Fibroblast of skin of scalp (primary cell): Measurements from ENCODE around the gene ZNG1A. TPM values are rescaled to one million over a fixed set of nuclear protein-coding genes. Genes with fewer than 3 reads are reported as not detected.
"Not testable (repeated sequence)": the region's sequence is repeated elsewhere in the genome, so short reads cannot be mapped to it uniquely, and the experiment has no call there.

Source experiments
- DNase-seq: peaks from one replicate; pipeline ENCODE4 v3.0.0-alpha.2; 2013
- polyA plus RNA-seq, 2 experiments: library from polyadenylated mRNA; unstranded; fragments of 120-200 nt; gene quantifications; one replicate each; pipeline ENCODE4 v1.2.1, GENCODE V29; 2013; ENCODE audit not compliant: insufficient read length in 2 of 2

Gene ZNG1A
- 26.4 TPM for polyA plus RNA-seq (2013, experiment 1 of 2; ENCODE audit: insufficient read length)
- polyA plus RNA-seq (2013, experiment 2 of 2; ENCODE audit: insufficient read length): 29.8 TPM

- not testable (repeated sequence) for DNase-seq
These were observed at the start of gene ZNG1A for GRCh38 chr9:178970-179383. ZNG1A (minus strand) TSS chr9:179056; CDS start chr9:178969, 87 bp downstream.

GRCh38 chr9:227860-228259, 49.0 kb upstream of the ZNG1A start:
- DNase-seq: no peak

DNA sequence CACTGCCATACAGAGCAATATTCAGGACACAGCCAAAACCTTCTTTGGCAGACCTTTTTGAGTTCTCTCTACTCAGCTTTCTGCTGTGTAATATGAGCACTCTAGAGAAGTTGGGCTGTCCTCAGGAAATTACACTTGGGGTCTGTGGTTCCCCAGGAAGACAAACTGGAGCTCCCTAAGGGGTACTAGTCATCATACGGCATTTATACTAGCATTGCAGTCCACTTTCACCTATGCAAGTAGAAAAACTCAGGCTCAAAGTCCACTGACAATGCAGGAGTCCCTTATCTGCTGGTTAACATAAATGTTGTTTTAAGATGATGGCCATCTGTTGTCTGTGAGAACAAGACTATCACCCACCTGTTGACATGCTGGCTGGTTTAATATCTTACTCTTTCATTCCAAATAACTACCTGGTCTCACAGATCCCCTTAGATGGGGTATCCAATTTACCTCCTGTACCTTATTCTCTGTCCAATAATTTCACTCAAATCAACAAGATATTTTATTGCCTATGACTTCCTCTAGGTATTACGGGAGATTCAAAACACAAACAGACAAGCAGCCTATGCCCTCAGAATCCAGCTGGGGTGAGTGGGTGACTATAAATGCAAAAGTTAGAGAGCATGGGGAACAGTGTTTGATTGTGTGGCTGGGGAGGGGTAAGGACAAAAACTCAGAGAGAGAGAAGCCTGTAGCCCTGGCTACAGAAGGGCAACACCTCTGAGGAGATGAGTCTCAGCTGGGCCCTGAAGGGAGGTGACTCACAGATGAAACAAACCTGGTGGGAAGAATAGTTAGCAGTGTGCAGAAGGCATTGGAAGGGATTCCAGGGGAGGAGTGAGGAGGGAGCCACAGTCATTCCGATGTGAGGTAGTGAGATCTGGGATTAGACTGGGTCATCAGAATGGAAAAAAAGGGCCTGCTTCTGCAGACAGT, 46.0 kb upstream of the ZNG1A start:
- no peak for DNase-seq

GRCh38 chr9:224026-224425, 45.2 kb upstream of the ZNG1A start:
- no peak for DNase-seq

GRCh38 chr9:223152-223551, 44.3 kb upstream of the ZNG1A start:
- no peak for DNase-seq

DNA sequence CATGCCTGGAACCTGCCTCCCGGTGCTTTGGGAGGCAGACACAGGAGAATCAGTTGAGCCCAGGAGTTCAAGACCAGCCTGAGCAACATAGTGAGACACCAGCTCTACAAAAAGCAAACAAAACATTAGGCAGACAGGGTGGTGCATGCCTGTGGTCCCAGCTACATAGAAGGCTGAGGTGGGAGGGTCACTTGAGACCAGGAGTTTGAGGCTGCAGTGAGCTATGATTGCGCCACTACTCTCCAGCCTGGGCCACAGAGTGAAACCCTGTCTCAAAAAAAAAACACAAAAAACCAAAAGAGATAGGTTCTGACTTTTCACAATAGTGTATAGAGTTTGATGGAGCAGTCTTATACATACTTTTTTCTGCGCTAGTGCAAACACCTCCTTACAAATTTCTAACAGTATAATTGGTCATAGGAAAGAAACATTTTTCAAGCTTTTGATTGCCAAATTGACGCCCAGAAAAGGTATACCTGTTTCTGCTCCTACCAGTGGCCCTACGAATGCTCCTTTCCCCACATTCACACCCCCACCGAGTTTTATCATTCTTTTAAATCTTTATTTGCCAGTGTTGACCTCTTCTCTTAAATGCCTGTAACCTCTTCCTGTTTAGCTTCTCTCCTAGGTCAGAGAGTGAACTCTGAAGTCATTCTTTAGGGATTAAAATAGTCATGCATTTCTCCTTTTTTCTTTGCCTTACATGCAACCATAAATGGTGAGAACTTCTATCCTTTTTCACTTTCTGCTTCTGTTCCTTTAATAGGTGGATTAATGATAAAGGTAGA, 43.3 kb upstream of the ZNG1A start:
- no peak for DNase-seq

DNA sequence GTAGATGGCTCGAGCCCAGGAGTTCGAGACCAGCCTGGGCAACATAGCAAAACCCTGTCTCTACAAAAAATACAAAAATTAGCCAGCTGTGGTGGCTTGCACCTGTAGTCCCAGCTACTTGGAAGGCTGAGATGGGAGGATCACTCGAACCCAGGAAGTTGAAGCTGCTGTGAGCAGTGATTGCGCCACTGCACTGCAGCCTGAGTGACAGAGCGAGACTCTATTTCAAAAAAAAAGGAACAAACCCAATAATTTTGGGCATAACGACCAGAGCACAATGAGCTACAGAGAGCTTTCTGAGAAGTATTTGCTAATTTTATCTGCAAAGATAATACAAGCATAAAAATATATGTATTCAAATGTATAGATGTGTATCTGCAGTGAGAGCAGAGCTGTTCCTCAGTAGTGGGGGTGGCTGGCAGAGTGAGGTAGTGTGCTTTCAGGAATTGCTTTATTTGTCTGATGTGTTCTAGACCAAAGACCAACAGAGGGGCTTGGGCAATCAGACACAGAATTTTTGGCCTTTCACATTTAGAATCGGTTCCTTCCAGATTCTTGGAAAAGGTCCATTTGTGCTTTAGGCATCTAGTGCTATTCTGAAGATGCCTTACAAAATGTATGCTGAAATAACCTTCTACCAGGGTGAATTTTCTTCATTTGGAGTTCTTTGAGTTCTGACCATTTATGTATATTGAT, 41.0 kb upstream of the ZNG1A start:
- DNase-seq: no peak

- DNase-seq: not testable (repeated sequence)
These were observed 40.2 kb upstream of the ZNG1A start for GRCh38 chr9:219036-219435.

DNA sequence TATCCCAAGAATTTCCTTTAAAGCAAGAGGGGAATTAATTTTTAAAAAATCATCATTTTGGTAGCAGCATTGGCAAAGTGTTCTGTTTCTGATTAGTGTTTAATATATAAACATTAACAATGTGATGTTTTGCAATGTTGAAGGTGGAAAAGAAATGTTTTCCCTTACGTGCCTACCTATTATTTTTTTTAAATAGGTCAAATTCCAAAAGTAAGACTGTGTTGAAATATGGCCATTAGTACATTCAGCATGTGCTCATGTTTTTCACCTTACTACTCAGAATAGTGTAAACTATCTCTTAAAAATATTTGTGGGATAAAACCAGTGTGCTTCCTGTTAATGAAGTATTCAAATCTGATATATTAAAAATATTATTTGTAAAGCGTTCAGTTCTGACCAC, 39.1 kb upstream of the ZNG1A start:
- DNase-seq: no peak

DNA sequence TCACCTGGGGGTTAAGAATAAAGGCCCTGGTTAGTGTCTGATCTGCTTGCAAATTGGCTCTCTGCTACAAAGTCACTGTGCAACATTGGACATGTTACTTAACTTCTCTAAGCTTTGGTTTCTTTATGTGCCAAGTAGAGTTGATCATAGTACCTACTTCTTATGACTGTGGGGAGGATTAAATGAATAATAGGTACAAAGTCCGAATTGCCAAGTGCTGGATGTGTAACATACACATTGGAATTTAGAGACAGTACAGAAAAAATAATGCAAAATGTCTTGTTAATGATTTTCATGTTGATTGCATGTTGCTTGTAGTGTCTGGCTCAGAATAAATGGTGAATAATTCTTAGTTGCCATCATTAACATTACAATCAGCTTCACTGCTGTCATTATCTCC, 38.0 kb upstream of the ZNG1A start:
- no peak for DNase-seq

DNA sequence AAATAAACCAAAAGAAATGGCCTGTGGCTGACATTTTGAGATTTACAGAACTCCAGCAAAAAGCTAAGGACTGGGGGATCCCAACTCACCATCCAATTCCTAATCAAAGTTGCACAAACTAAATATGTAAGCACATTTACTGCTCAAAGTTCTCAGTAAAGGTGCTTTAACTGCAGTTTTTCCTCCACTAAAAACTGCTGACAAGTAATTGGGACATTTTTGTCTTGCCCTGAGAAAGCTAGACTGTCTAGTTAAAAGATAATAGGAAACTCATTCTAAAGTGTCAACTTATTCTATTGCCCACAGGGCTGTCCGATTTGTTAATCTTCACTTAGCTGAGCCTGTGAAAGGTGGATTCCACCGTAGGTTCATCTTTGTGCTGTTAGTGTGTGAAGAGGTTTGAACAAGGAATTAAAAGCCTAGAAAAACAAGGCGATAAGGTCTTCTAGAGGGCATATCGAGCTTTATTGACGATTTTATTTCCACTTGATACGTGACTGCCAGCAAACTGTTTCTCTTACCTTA, 36.8 kb upstream of the ZNG1A start:
- no peak for DNase-seq

DNA sequence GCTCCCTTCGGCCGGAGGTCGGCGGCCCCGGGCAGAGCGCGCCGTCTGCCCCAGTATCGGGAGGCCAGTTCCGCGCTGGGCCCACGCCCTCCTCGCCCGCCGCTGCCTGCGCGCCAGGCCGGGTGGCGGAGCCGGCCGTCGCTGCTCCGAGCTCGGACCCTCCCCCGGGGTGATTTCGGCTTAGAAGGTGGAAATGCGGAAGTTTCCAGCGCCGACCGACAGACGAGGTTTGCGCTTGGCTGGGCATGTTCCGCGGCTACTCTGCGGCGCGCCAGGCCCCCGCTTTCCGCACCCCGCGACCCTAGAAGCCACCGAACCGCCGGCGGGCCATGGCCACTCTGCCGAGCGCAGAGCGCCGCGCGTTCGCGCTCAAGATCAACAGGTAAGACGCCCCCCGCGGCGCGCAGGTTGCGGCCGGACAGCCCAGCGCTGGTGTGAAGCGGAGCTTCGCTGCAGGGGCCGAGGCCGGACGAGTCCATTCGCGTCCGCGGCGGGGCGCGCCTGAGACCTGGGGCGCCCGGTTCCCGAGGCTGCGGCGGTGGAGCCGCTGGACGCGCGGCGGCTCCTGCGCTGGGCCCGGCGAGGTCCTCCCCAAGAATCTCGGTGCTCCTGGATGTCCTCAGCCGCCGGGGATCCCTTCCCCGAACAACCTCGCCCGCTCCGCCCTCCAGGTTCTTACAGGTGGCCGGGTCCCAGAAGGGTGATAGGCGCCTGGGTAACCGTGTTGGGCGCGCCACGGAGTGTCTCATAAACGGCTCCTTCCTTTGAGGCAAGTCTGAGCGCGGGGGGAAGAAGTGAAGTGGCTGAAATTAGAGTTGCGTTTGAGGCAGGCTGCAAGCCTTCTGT, 36.0 kb upstream of the ZNG1A start, which contains the start of gene DOCK8:
Gene DOCK8 (plus strand): TSS at position 218 of the 846 bp plus-strand sequence. CDS start 112 bp downstream, at position 330.
- peak; percentile 1 for DNase-seq

- no peak for DNase-seq
These were observed 35.4 kb upstream of the ZNG1A start for GRCh38 chr9:214351-214647.

DNA sequence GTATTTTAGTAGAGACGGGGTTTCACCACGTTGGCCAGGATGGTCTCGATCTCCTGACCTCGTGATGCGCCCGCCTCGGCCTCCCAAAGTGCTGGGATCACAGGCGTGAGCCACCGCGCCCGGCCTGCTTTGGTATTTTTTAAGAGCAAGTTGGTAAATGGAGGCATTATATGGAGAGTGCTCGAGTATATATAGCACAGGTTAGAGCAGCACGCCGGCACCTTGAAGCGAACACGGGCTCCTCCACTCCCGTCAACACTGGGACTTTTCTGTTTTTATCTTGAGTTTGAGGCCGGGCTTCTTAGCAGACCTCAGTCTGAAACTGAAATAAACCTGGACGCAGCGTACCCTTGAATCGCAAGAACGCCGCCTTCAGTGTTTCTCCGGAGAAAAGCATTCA, 35.0 kb upstream of the ZNG1A start:
- DNase-seq: not testable (repeated sequence)

GRCh38 chr9:212297-212696, 33.4 kb upstream of the ZNG1A start:
- DNase-seq: no peak

DNA sequence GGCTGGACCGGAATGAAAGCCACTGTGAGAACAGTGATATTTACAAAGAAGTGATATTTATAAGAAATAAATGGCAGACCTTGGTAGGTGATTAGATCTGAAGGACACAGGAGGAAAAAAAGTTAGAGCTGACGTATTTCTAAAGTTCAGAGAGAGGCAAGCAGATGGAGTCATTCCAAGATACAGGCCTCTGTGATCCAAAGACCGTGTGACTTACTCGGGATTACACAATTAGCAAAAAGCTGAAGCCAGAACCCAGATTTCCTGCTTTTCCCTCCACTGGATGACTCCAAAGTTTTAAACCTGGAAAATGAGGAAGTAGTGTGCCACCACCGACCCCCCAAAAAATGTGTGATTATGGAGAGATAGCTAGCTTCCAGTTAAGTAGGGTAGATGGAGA, 32.7 kb upstream of the ZNG1A start:
- no peak for DNase-seq

GRCh38 chr9:211036-211435, 32.2 kb upstream of the ZNG1A start:
- no peak for DNase-seq

DNA sequence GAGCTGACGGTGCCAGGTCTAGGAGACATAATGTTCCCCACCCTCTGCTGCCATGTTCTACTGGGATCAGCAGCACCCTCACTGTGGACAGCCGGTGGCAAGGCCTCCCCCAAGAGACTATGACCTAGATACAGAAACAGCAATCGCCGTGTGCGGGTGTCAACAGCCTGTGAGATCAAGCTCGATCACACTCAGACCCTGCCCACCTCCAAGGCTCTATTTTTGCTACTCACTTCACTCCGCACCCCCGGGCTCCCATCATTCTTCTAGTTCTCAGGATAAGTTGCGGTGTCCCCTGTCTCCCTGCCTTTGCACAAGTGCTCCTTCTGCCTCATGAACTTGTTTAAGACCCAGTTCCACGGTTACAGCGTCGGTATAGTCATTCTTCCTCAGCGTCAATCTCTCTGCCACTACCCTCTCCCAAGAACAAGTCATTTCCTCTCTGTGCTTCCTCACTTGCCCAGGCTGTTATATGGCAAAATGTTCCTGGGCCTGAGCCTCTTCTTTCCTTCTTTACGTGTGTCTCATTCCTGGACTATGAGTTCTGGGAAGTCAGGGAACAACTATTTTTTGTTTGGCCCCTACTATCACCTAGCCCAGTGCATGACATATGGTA, 30.4 kb upstream of the ZNG1A start:
- no peak for DNase-seq

- DNase-seq: no peak
These were observed 27.6 kb upstream of the ZNG1A start for GRCh38 chr9:206481-206880.

DNA sequence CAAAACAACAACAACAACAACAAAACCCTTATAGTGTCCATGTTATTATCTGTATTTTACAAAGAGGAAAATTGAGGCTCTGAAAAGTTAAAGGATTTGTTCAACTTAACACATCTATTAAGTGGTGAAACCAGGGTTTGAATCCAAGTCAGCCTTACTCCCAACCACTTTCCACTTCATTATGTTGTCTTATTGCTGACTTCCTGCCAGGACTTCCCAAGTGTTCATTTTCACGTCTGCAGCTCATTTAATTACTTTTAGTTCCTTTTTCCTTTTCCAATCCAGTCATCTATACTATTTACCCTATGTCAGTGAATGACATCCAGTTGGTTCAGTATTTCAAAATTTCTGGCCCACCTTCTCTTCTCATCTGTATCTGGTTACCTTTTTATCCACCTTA, 20.7 kb upstream of the ZNG1A start:
- DNase-seq: not testable (repeated sequence)
